Activated CD8-positive, alpha-beta memory T cell treated with anti-CD3 and anti-CD28 coated beads, Interleukin-2, amount 50 U/mL, for 24 hours (primary cell): ENCODE measurements around the gene GBF1.
A peak's percentile ranks its signal among the peaks of the same experiment; 100 is the strongest.
"Not testable (repeated sequence)": the region's sequence is repeated elsewhere in the genome, so short reads cannot be mapped to it uniquely, and the experiment has no call there.

Source experiments
- DNase-seq: peaks from one replicate; pipeline ENCODE4 v3.0.0-alpha.2; 2020; ENCODE audit errors: extremely low read depth

GBF1 gene

DNA sequence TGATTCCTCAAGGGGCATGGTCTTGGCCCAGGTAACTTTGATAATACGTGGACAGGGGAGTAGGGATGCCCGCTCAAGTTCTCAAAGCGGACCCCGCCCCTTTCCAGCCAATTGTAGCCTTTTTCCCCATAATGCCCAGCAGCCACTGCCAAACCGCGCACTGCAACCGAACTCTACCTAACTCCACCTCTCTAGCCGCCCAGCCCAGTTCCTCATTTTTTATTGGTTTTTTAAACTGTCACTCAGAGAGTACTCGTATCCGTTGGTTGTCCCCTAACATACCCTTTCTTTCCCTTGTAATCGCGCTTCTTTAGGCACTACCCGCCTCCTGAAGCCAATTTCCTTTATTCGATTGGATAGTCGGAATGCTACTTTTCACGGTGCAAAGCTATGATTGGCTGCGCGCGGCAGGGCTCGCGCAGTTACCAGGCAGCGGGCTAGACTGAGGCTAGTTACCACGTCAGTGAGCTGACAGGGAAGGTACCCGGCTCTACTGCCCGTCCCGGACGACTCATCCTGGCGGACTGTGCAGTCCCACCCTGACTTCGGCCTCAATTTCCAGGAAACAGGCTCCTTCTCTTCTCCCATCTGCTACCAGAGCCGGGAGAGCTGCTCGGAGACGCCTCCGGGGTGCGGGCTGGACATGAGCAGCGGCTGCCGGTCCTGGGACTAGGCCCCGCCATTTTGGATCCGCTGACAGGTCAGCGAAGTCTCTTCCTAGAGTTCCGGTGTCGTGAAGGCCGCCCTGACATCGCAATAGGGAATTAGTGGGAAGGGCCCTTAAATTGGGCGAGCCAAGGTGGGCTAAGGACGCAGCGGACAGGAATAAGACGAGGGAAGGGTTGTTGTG, at the start of gene GBF1:
Gene GBF1 (plus strand): TSS at position 451 of the 850 bp plus-strand sequence. CDS start 13,407 bp downstream, outside the sequence.
- DNase-seq, result peak; percentile 75

DNA sequence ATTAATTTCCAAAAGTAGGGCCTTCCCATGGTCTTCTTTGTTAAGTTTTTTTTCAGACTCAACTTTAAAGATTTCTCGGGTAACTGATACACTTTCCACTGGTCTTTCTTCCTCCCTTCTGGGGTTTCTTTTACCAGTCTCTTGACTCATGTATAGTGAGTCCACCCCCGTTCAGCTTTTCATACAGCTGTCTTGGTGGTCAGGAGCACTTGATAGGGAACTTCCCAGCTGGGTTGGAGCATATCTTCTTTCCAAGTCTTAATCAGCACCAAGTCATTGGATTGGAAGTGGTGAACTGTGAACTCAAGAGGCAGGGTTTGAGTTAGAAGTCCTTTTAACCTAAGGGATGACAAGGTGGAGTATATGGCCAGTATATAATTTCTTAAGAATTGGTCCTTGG, 48.4 kb upstream of the GBF1 start:
- no peak for DNase-seq

- DNase-seq, result no peak
These were observed 47.3 kb upstream of the GBF1 start for GRCh38 chr10:102198027-102198426.

GRCh38 chr10:102200751-102201640, 44.3 kb upstream of the GBF1 start:
- no peak for DNase-seq

DNA sequence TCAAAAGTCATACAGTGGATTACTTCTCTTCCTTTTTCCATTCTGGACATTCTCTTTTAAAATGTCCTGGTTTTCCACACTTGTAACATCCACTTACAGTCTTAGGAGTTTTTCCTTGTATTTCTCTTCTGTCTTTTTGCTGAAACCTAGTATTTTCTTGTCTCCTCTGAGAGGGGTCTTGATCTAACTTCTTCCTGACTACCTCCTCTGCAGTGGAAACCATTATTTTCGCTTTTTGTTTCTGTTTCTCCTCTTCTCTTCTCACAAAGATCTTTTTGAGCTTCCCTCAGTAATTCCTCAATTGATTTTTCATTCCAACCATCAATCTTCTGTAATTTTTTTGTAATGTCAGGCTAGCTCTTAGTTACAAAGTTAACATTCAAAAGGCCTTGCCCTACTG, 42.9 kb upstream of the GBF1 start:
- DNase-seq, result no peak

DNA sequence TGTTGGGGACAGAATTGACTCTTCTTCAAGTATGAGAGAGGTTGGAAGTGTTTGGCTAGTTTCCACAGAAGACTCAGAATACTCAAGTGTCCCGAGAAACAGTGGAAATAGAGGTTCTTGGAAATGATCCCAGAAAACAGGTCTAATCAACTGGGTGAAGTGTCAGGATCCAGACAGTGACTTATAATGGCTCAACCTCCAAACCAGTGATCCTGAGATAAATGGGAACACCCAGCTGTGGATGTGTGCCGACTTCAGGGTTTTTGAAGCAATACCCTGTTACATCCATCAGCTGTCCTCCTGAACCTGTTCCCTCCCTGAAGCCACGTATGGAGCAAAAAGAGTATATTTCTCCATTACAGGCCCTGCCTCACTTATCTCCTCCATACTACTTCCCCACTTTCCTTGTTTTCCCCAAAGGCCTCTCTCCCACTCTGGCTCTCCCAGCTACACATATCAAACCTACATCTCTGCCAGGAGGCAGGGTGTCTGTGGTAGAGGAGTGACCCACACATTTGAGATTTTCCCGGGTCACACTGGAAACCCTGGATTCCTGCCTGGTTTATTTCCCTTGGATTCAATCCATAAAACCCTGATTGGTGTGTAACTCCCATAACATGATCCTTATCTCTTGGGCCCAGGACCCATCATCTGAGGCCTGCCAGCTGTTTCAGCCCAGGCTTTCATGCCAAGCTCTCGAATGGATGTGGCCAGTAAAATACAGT, 36.9 kb upstream of the GBF1 start:
- no peak for DNase-seq

- no peak for DNase-seq
These were observed 33.6 kb upstream of the GBF1 start for GRCh38 chr10:102211615-102212299.

DNA sequence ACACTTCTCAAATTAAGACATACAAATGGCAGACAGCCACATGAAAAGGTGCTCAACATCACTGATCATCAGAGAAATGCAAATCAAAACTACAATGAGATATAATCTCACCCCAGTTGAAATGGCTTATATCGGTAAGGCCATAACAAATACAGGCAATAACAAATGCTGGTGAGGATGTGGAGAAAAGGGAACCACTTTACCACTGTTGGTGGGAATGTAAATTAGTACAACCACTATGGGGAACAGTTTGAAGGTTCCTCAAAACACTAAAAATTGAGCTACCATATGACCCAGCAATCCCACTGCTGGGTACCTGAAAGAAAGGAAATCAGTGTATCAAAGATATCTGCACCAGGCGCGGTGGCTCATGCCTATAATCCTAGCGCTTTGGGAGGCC, 31.7 kb upstream of the GBF1 start:
- not testable (repeated sequence) for DNase-seq

- no peak for DNase-seq
These were observed 26.0 kb upstream of the GBF1 start for GRCh38 chr10:102219370-102219769.

GRCh38 chr10:102220612-102221011, 24.7 kb upstream of the GBF1 start:
- no peak for DNase-seq

- no peak for DNase-seq
These were observed 22.5 kb upstream of the GBF1 start for GRCh38 chr10:102222797-102223196.

DNA sequence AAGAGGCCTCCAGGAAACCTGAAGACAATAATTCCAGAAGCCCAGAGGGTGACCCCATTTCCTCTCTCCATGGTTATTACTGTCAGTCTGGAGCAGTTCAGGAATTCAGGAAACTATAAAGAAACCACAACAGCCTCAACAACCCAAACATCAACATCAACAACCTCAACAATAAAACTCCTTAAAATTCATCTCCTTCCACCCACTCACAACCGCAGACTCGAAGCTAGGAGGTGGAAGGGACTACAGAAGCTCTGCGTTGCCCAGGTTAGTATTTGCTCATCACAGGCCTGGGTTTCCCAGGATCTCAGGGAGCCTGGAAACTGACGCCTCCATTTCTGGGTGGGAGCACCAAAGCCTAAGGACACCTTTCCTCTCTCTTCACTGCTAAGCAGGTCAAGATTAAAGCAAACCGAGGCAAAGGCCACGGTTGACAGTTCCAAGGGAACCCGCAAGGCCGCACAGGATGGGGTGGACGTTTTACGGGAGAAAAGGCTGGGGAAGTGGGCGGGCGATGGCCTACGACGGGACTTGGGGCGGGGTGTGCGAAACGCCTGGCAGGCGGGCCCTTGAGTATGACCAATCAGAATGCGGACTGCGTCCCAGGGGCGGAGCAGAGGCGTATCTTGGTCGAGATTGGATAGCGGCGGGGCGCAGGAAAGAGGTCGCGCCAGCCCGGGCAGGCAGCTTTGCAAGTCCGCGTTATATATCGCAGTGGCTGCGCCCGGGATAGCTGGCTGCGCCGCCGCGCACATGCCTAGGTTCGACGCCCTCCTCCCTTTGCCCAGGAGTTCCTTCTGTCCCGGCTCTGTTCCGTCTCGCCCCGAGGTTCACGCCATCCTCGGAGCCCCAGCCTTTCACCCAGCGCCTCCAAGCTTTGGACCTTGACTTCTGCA, 19.4 kb upstream of the GBF1 start, which contains the start of gene ELOVL3:
Gene ELOVL3 (plus strand): TSS at position 654 of the 896 bp plus-strand sequence. CDS start 250 bp downstream, outside the sequence.
- DNase-seq, result peak; percentile 70

DNA sequence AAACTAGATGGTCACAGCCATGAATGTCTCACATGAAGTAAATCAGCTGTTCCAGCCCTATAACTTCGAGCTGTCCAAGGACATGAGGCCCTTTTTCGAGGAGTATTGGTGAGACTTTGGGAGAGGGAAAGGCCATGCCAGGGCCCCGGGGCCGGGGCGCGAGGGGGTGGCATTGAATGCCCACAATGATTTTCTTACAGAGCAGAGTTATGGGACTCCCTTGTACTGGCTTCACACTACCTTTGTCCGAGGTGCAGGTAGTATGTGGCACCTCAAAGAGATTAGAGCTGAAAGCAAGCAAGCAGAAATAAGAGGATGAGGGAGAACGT, 18.8 kb upstream of the GBF1 start:
- DNase-seq, result no peak

DNA sequence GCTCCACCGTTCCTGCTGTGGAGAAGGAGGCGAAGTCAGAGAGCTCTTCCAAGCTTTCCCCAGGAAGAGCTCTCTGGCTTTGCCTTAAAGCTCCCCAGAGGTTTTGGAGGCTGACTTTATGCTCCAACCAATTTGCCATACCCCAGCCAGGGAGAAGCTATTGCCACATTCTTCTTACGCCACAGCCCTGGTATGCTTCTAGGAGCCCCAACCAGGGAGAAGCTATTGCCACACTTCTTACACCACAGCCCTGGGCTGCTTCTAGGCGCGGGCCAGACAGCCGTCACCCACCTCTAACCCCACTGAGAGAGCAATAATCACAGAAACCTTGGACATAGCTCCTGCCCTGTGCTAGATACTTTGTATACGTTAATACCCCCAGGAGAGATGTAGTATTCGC, 18.3 kb upstream of the GBF1 start:
- no peak for DNase-seq

DNA sequence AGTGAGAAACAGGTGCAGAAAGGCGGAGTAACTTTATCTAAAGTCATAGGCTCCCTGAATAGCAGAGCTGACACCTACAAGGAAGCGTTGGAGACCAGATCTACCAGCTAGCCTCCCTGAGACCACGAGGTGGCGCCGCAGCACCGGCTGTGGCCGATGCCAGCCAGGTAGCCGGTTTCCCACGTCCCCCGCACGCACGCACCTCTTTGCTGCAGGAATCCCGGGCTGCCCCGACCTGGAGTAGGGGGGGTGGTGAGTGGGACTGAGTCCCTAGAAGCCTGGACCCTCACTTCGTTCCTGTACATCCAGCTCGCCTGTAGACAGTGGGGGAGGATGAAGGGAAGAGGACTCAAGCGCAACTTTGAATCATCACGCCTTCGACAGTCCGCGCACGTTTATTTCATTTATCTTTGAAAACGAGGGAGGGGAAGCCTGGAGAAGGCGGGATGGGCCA, 15.5 kb upstream of the GBF1 start:
- peak; percentile 68 for DNase-seq

DNA sequence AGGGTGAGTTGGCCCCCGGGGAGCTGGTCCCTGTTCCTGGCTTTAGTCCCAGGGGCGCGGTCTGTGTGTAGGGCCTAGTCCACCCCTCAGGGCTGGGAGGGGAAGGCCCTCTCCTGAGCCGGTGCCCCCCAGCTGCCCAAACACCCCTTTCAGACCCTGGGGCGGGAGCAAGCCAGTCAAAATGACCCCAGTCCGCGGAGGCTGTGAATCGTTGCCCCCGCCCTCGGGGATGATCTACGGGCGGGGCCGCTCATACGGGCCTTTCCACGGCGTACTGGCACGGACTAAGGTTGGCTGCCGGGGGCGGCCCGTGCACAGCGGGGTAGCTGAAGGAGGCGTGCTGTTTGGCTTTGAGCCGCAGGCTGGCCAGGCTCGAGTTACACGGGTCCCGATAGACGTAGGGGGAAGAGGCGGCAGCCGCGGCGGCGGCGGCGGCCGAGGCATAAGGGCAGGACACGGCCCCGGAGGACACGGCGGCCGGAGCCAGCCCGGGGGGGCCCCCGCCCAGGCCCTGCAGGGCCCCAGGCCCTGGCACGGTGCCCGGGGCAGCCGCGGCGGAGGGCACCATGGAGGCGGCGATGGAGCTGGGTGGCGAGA, 15.0 kb upstream of the GBF1 start:
- no peak for DNase-seq

DNA sequence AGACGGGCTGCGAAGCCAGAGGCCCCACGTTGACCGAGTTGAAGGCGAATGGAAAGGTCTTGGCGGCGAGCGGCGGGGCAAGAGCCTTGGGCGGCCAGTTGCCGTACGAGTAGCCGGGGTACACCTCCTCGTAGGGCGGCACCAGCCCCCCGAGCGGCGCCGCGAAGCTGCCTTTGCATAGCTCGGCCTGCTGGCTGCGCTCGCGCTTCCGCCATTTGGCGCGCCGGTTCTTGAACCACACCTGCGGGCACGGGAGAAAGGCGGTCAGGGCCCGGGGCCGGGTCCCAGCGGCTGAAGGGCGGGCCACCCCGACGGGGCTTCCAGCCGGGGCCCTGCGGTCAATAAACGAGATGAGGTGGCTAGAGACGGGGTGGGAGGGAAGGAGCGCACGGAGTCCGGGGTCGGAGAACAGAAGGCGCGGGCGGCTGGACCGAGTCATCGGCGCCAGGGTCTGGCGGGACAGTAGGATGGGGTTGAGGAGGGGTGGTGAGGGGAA, 14.4 kb upstream of the GBF1 start:
- no peak for DNase-seq

DNA sequence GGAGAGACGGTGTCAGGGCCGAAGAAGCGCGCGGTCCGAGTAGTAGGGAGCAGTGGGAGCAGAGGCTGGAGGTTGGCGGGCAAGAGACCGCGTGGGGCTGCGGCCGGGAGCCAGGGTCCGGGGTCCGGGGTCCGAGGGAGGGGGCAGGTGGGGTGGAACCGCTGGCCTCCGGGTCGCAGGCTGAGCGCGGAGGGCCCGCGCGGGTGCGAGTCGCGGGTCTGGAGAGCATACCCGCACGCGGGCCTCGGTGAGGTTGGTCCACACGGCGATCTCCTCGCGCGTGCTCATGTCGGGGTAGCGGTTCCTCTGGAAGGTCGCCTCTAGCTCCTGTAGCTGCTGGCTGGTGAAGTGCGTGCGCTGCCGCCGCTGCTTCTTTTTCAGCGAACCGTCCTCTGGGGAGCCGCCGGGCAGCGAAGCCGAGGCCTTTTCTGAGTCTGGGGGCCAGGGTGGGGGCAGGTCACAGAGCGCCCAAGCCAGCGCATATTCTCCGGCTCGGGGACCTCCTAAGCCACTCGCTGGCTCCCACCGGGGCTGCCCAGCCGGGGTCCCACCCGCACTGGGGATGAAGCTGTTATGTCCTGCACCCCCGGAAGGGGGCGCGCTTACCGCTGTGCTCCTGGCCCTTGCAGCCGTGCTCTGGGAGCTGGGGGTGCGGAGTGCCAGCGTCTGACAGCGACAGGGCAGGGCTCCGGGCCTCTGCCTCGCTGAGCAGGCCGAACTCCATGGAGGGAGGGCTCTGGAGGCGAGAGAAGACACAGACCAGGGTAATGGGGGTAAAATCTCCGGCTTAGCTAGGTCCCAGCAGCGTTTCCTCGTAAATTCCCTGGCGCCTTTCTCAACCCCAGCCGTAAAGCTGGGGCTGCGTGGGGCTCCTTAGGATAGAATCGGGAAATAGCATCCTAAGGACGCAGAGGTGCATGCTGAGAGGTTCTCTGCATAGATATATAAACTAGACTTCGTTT, 13.7 kb upstream of the GBF1 start:
- DNase-seq, result no peak

GRCh38 chr10:102233997-102234396, 11.3 kb upstream of the GBF1 start:
- no peak for DNase-seq
